K562 (cell line): Measurements from ENCODE around the gene CAMK2N1. TPM values are rescaled to one million over a fixed set of nuclear protein-coding genes. Genes with fewer than 3 reads are reported as not detected.
A peak's percentile ranks its signal among the peaks of the same experiment; 100 is the strongest.

Source experiments
- ARHGAP35 ChIP-seq: fragments of 450-650 bp; IDR thresholded peaks from 2 replicates; pipeline ENCODE4 v1.6.1; 2018; ENCODE audit not compliant: partially characterized antibody
- BHLHE40 ChIP-seq: IDR thresholded peaks from 2 replicates; pipeline ENCODE4 v1.6.1; 2011; ENCODE audit warnings: low read length, improper control_type of control experiment
- DACH1 ChIP-seq: fragments of 450-650 bp; IDR thresholded peaks from 2 replicates; pipeline ENCODE4 v1.6.1; 2018; ENCODE audit not compliant: partially characterized antibody
- GATAD2B ChIP-seq: fragments of 450-650 bp; IDR thresholded peaks from 2 replicates; pipeline ENCODE4 v1.6.1; 2017; ENCODE audit warnings: mild to moderate bottlenecking, borderline replicate concordance
- KAT2B ChIP-seq: IDR thresholded peaks from one replicate; pipeline ENCODE4 v1.6.1; 2012; ENCODE audit warnings: low read depth, mild to moderate bottlenecking, control low read depth, inconsistent platforms, low read length, moderate library complexity
- KDM2B ChIP-seq: fragments of 250-450 bp; sonication (Bioruptor Pico); IDR thresholded peaks from 2 replicates; pipeline ENCODE4 v1.8.0; 2021; ENCODE audit warnings: mild to moderate bottlenecking, moderate library complexity
- NR2C2 ChIP-seq, 2 experiments: fragments of 200-800 bp in 1 of 2; sonication (Bioruptor generic) in 1 of 2; sonication (generic) in 1 of 2; formaldehyde crosslinking in 1 of 2; IDR thresholded peaks; 2 replicates each; pipeline versions ENCODE4 v1.6.1 to v1.8.0; 2016 to 2022; ENCODE audit warnings: mild to moderate bottlenecking in 1 of 2, missing compliant biosample characterization in 1 of 2, missing genetic modification characterization in 1 of 2, missing genetic modification reagents in 1 of 2
- RBFOX2 ChIP-seq: fragments of 200-400 bp; formaldehyde crosslinking; IDR thresholded peaks from 2 replicates; pipeline ENCODE4 v1.6.1; 2017; ENCODE audit warnings: low read depth, mild to moderate bottlenecking, low read length, moderate library complexity
- TCF15 ChIP-seq: fragments of 250-450 bp; sonication (Bioruptor Pico); IDR thresholded peaks from 2 replicates; pipeline ENCODE4 v1.8.0; 2022; ENCODE audit warnings: moderate library complexity, mild to moderate bottlenecking, inconsistent platforms
- WHSC1 ChIP-seq: IDR thresholded peaks from one replicate; pipeline ENCODE4 v1.6.1; 2012; ENCODE audit warnings: low read length, control low read depth, inconsistent platforms
- ZNF507 ChIP-seq: conservative IDR thresholded peaks from 2 replicates; pipeline ENCODE4 v1.6.1; 2017; ENCODE audit warnings: missing genetic modification characterization, missing compliant biosample characterization
- ZNF512 ChIP-seq: IDR thresholded peaks from 2 replicates; pipeline ENCODE4 v1.6.1; 2016; ENCODE audit warnings: missing genetic modification characterization, missing compliant biosample characterization
- polyA plus RNA-seq, 8 experiments: library from polyadenylated mRNA; depleted of rRNA in 4 of 8; stranded (reverse) in 5 of 8; unstranded in 3 of 8; fragments of >200 nt; fragmentation: Nextera tagmentation in 2 of 8; fragmentation: Illumina TruSeq in 1 of 8; extraction: Ambion mirVana in 2 of 8; extraction: Trizol in 1 of 8; gene quantifications; 2 replicates each; pipeline versions ENCODE4 v1.2.1 to v1.2.3, GENCODE V29; 2011 to 2014; ENCODE audit warnings: inconsistent platforms in 1 of 8, missing spikeins in 1 of 8
- total RNA-seq, 7 experiments: library from RNA; depleted of rRNA in 6 of 7; stranded (reverse); fragments of >200 nt in 6 of 7; fragmentation: Illumina TruSeq in 2 of 7; extraction: Trizol in 2 of 7; gene quantifications; 2 replicates each; pipeline versions ENCODE4 v1.2.1 to v1.2.3, GENCODE V29; 2011 to 2021; ENCODE audit warnings: low replicate concordance in 1 of 7
- TF ChIP-seq, protein P1 (sequence below): fragments of 200-800 bp; sonication (Bioruptor generic); IDR thresholded peaks from 2 replicates; pipeline ENCODE4 v1.6.1; 2016; ENCODE audit warnings: missing genetic modification characterization, missing compliant biosample characterization
- TF ChIP-seq, protein P2 (sequence below): sonication (generic); formaldehyde crosslinking; IDR thresholded peaks from 2 replicates; pipeline ENCODE4 v1.8.0; 2023; ENCODE audit warnings: mild to moderate bottlenecking, missing genetic modification reagents
- TF ChIP-seq, protein P3 (sequence below): sonication (generic); formaldehyde crosslinking; IDR thresholded peaks from 2 replicates; pipeline ENCODE4 v1.9.0; 2022; ENCODE audit warnings: mild to moderate bottlenecking, missing genetic modification reagents

CAMK2N1 gene
- total and polyA plus RNA-seq, 9 of the 15 experiments (the other 6 are each of a cell fraction or from before 2014, with no cell fraction given): 0.09 to 1.4 (median 0.34) TPM

GRCh38 chr1:20486457-20487235 is 636 bp upstream of the CAMK2N1 start (continued):
- TF ChIP-seq, protein P1, sequence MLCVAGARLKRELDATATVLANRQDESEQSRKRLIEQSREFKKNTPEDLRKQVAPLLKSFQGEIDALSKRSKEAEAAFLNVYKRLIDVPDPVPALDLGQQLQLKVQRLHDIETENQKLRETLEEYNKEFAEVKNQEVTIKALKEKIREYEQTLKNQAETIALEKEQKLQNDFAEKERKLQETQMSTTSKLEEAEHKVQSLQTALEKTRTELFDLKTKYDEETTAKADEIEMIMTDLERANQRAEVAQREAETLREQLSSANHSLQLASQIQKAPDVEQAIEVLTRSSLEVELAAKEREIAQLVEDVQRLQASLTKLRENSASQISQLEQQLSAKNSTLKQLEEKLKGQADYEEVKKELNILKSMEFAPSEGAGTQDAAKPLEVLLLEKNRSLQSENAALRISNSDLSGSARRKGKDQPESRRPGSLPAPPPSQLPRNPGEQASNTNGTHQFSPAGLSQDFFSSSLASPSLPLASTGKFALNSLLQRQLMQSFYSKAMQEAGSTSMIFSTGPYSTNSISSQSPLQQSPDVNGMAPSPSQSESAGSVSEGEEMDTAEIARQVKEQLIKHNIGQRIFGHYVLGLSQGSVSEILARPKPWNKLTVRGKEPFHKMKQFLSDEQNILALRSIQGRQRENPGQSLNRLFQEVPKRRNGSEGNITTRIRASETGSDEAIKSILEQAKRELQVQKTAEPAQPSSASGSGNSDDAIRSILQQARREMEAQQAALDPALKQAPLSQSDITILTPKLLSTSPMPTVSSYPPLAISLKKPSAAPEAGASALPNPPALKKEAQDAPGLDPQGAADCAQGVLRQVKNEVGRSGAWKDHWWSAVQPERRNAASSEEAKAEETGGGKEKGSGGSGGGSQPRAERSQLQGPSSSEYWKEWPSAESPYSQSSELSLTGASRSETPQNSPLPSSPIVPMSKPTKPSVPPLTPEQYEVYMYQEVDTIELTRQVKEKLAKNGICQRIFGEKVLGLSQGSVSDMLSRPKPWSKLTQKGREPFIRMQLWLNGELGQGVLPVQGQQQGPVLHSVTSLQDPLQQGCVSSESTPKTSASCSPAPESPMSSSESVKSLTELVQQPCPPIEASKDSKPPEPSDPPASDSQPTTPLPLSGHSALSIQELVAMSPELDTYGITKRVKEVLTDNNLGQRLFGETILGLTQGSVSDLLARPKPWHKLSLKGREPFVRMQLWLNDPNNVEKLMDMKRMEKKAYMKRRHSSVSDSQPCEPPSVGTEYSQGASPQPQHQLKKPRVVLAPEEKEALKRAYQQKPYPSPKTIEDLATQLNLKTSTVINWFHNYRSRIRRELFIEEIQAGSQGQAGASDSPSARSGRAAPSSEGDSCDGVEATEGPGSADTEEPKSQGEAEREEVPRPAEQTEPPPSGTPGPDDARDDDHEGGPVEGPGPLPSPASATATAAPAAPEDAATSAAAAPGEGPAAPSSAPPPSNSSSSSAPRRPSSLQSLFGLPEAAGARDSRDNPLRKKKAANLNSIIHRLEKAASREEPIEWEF (CRISPR knock-in tag): no peak
- TF ChIP-seq NR2C2 (CRISPR knock-in tag; IDR thresholded peaks at IDR 0.05): no peak
- TF ChIP-seq NR2C2 (tag; IDR thresholded peaks at IDR 0.05): peak; percentile 65; the same call in 1 of the 2 replicates
- TF ChIP-seq DACH1: no peak
- TF ChIP-seq ARHGAP35: no peak
- TF ChIP-seq BHLHE40: no peak
- TF ChIP-seq, protein P2, sequence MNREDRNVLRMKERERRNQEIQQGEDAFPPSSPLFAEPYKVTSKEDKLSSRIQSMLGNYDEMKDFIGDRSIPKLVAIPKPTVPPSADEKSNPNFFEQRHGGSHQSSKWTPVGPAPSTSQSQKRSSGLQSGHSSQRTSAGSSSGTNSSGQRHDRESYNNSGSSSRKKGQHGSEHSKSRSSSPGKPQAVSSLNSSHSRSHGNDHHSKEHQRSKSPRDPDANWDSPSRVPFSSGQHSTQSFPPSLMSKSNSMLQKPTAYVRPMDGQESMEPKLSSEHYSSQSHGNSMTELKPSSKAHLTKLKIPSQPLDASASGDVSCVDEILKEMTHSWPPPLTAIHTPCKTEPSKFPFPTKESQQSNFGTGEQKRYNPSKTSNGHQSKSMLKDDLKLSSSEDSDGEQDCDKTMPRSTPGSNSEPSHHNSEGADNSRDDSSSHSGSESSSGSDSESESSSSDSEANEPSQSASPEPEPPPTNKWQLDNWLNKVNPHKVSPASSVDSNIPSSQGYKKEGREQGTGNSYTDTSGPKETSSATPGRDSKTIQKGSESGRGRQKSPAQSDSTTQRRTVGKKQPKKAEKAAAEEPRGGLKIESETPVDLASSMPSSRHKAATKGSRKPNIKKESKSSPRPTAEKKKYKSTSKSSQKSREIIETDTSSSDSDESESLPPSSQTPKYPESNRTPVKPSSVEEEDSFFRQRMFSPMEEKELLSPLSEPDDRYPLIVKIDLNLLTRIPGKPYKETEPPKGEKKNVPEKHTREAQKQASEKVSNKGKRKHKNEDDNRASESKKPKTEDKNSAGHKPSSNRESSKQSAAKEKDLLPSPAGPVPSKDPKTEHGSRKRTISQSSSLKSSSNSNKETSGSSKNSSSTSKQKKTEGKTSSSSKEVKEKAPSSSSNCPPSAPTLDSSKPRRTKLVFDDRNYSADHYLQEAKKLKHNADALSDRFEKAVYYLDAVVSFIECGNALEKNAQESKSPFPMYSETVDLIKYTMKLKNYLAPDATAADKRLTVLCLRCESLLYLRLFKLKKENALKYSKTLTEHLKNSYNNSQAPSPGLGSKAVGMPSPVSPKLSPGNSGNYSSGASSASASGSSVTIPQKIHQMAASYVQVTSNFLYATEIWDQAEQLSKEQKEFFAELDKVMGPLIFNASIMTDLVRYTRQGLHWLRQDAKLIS (CRISPR knock-in tag): no peak
- no peak for TF ChIP-seq ZNF507
- peak; percentile 65 for TF ChIP-seq RBFOX2
- TF ChIP-seq GATAD2B: no peak
- TF ChIP-seq KAT2B: no peak
- TF ChIP-seq WHSC1: no peak
- TF ChIP-seq TCF15 (CRISPR knock-in tag): no peak
- TF ChIP-seq, protein P3, sequence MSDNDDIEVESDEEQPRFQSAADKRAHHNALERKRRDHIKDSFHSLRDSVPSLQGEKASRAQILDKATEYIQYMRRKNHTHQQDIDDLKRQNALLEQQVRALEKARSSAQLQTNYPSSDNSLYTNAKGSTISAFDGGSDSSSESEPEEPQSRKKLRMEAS: peak; percentile 23; the same call in 1 of the 2 replicates
- TF ChIP-seq KDM2B (CRISPR knock-in tag): no peak
- TF ChIP-seq ZNF512: no peak
